GM19395 (cell line): ENCODE data around the gene LEUTX.
"Not testable (repeated sequence)": the region's sequence is repeated elsewhere in the genome, so short reads cannot be mapped to it uniquely, and the experiment has no call there.

Experiments
- ATAC-seq: cut with Tn5 transposase; IDR thresholded peaks from one replicate; pipeline ENCODE4 v1.9.1; 2021; ENCODE audit warnings: mild to moderate bottlenecking, moderate library complexity; ENCODE audit not compliant: unreplicated experiment

LEUTX gene

GRCh38 chr19:39768786-39769185 is 9.9 kb upstream of the LEUTX start:
- ATAC-seq: no peak

- ATAC-seq: no peak
Measured at GRCh38 chr19:39780894-39781293, 2.2 kb downstream of the LEUTX start.

- no peak for ATAC-seq
Measured at GRCh38 chr19:39788244-39788643, 9.6 kb downstream of the LEUTX start.

GRCh38 chr19:39792999-39793546 is 14.4 kb downstream of the LEUTX start:
- peak; percentile 75 for ATAC-seq

GRCh38 chr19:39795001-39795400 is 16.3 kb downstream of the LEUTX start:
- ATAC-seq: no peak

- ATAC-seq: no peak
Measured at GRCh38 chr19:39796000-39796498, 17.4 kb downstream of the LEUTX start.

GRCh38 chr19:39797083-39797482 is 18.4 kb downstream of the LEUTX start:
- ATAC-seq: no peak

- ATAC-seq: no peak
Measured at GRCh38 chr19:39802958-39803357, 24.3 kb downstream of the LEUTX start.

- no peak for ATAC-seq
Measured at GRCh38 chr19:39805104-39805503, 26.4 kb downstream of the LEUTX start.

GRCh38 chr19:39807846-39808364 is 29.3 kb downstream of the LEUTX start:
- ATAC-seq: no peak

- not testable (repeated sequence) for ATAC-seq
Measured at GRCh38 chr19:39808688-39809087, 30.0 kb downstream of the LEUTX start.

GRCh38 chr19:39809368-39809767 is 30.7 kb downstream of the LEUTX start:
- no peak for ATAC-seq

GRCh38 chr19:39810424-39810823 is 31.8 kb downstream of the LEUTX start:
- ATAC-seq: no peak

- ATAC-seq: no peak
Measured at GRCh38 chr19:39811064-39811463, 32.4 kb downstream of the LEUTX start.

GRCh38 chr19:39813264-39813993 is 34.8 kb downstream of the LEUTX start:
- ATAC-seq: no peak

GRCh38 chr19:39814111-39814510 is 35.5 kb downstream of the LEUTX start:
- ATAC-seq: not testable (repeated sequence)

GRCh38 chr19:39814595-39814994 is 35.9 kb downstream of the LEUTX start:
- no peak for ATAC-seq

- ATAC-seq: no peak
Measured at GRCh38 chr19:39816287-39817048, 37.8 kb downstream of the LEUTX start.

- no peak for ATAC-seq
Measured at GRCh38 chr19:39817888-39818561, 39.4 kb downstream of the LEUTX start.

GRCh38 chr19:39818626-39819097 is 40.0 kb downstream of the LEUTX start:
- ATAC-seq: peak; percentile 84

- ATAC-seq: no peak
Measured at GRCh38 chr19:39819786-39820185, 41.1 kb downstream of the LEUTX start.
